SK-N-SH (cell line): ENCODE measurements around the gene ADGRL3. TPM values are rescaled to one million over a fixed set of nuclear protein-coding genes. Genes with fewer than 3 reads are reported as not detected.

Experiments used
- CTCF ChIA-PET: fragments of 300-600, 350-600 bp; formaldehyde crosslinking; extraction: SDS; loops from one replicate; lab custom pipeline; 2021; lab: Yijun Ruan, JAX
- POLR2A ChIA-PET: fragments of 350-600 bp; sonication (Branson Sonifier 250); formaldehyde crosslinking; extraction: SDS; loops from one replicate; lab custom pipeline; 2020; ENCODE audit warnings: antibody characterized with exemption, inconsistent platforms; lab: Yijun Ruan, JAX
- DNase-seq: peaks from one replicate; pipeline ENCODE4 v3.0.0; 2012
- H2AFZ ChIP-seq: fragments of 200-600 bp; sonication (generic); 2 replicates; pipeline ENCODE4 v1.8.1; 2016; ENCODE audit warnings: antibody characterized with exemption, mild to moderate bottlenecking, low read depth
- H3F3A ChIP-seq: fragments of 200-600 bp; sonication (generic); replicated peaks from 2 replicates; pipeline ENCODE3; 2016; ENCODE audit warnings: antibody characterized with exemption, mild to moderate bottlenecking; ENCODE audit not compliant: insufficient read depth
- H3K27ac ChIP-seq, 2 experiments: fragments of 200-500 bp in 1 of 2; fragments of 200-600 bp in 1 of 2; sonication (Bioruptor generic) in 1 of 2; sonication (generic), shearing (Covaris generic) in 1 of 2; 2 replicates each; pipeline versions ENCODE4 v1.5.1 to v1.6.1; 2014 to 2016; ENCODE audit warnings: low read depth in 2 of 2, inconsistent platforms in 1 of 2, low read length in 1 of 2, mild to moderate bottlenecking in 1 of 2, mixed read lengths in 1 of 2
- H3K27me3 ChIP-seq: fragments of 200-600 bp; sonication (generic), shearing (Covaris generic); 2 replicates; pipeline ENCODE4 v1.6.1; 2016; ENCODE audit warnings: mixed run types; ENCODE audit not compliant: insufficient read depth
- H3K36me3 ChIP-seq, 2 experiments: fragments of 200-500 bp in 1 of 2; fragments of 200-600 bp in 1 of 2; sonication (Bioruptor generic) in 1 of 2; sonication (generic) in 1 of 2; replicated peaks in 1 of 2; 2 replicates each; pipeline versions ENCODE3 to v1.5.1; 2014 to 2016; ENCODE audit warnings: low read length in 1 of 2, mild to moderate bottlenecking in 1 of 2; ENCODE audit not compliant: insufficient read depth in 2 of 2, control insufficient read depth in 1 of 2
- H3K4me1 ChIP-seq, 2 experiments: fragments of 200-500 bp in 1 of 2; fragments of 200-600 bp in 1 of 2; sonication (Bioruptor generic) in 1 of 2; sonication (generic), shearing (Covaris generic) in 1 of 2; 2 replicates each; pipeline versions ENCODE4 v1.5.1 to v1.6.1; 2014 to 2016; ENCODE audit warnings: low read depth in 1 of 2, low read length in 1 of 2, mixed run types in 1 of 2; ENCODE audit not compliant: insufficient read depth in 2 of 2, control insufficient read depth in 1 of 2
- H3K4me2 ChIP-seq: fragments of 200-600 bp; sonication (generic), shearing (Covaris generic); 2 replicates; pipeline ENCODE4 v1.6.1; 2017; ENCODE audit warnings: mixed run types
- H3K4me3 ChIP-seq, 2 experiments: fragments of 200-500 bp in 1 of 2; fragments of 200-600 bp in 1 of 2; sonication (Bioruptor generic) in 1 of 2; sonication (generic), shearing (Covaris generic) in 1 of 2; 2 replicates each; pipeline versions ENCODE4 v1.5.1 to v1.8.1; 2014 to 2016; ENCODE audit warnings: low read depth in 2 of 2, inconsistent platforms in 1 of 2, low read length in 1 of 2, mild to moderate bottlenecking in 1 of 2, mixed read lengths in 1 of 2, moderate library complexity in 1 of 2
- H3K79me2 ChIP-seq: fragments of 200-600 bp; sonication (generic); 2 replicates; pipeline ENCODE4 v1.8.1; 2017; ENCODE audit warnings: mild to moderate bottlenecking; ENCODE audit not compliant: insufficient read depth
- H3K9ac ChIP-seq: fragments of 200-600 bp; sonication (generic); 2 replicates; pipeline ENCODE4 v1.6.1; 2017; ENCODE audit warnings: mixed run types
- H3K9me2 ChIP-seq: fragments of 200-600 bp; sonication (generic); 2 replicates; pipeline ENCODE4 v1.6.1; 2017; ENCODE audit warnings: mixed run types
- H3K9me3 ChIP-seq: fragments of 200-600 bp; sonication (generic); 2 replicates; pipeline ENCODE4 v1.6.1; 2017; ENCODE audit warnings: mixed run types, mild to moderate bottlenecking, moderate library complexity
- H4K20me1 ChIP-seq: fragments of 200-600 bp; sonication (generic); 2 replicates; pipeline ENCODE4 v1.6.1; 2017; ENCODE audit warnings: mild to moderate bottlenecking, mixed run types; ENCODE audit not compliant: insufficient read depth
- EZH2phosphoT487 ChIP-seq: fragments of 200-600 bp; sonication (generic); IDR thresholded peaks from 2 replicates; pipeline ENCODE4 v1.6.1; 2017; ENCODE audit warnings: low read depth, mixed run types, mild to moderate bottlenecking, antibody characterized with exemption, moderate library complexity, borderline replicate concordance
- FOXM1 ChIP-seq: IDR thresholded peaks from 2 replicates; pipeline ENCODE4 v1.4.0; 2012; ENCODE audit warnings: low read depth, mild to moderate bottlenecking
- SIN3A ChIP-seq: IDR thresholded peaks from 2 replicates; pipeline ENCODE4 v1.6.1; 2012; ENCODE audit warnings: low read depth, mild to moderate bottlenecking, low read length, moderate library complexity, borderline replicate concordance
- TAF1 ChIP-seq: IDR thresholded peaks from 2 replicates; pipeline ENCODE4 v1.6.1; 2012; ENCODE audit warnings: low read depth, mild to moderate bottlenecking, low read length, moderate library complexity, borderline replicate concordance
- WGBS: methylation state at CpG from one replicate; pipeline ENCODE4 v1.1.6; 2017; ENCODE audit warnings: low lambda C conversion rate; 5-methylcytosine and 5-hydroxymethylcytosine counted together
- polyA plus RNA-seq, 3 experiments: library from polyadenylated mRNA; depleted of rRNA; stranded (reverse); fragments of >200 nt; gene quantifications; 2 replicates each; pipeline ENCODE4 v1.2.3, GENCODE V29; 2012
- TF ChIP-seq, protein P1 (sequence below): IDR thresholded peaks from 2 replicates; pipeline ENCODE4 v1.4.0; 2012; ENCODE audit warnings: low read depth, borderline replicate concordance
- TF ChIP-seq, protein P2 (sequence below): IDR thresholded peaks from 2 replicates; pipeline ENCODE4 v1.4.0; 2012; ENCODE audit warnings: low read depth, borderline replicate concordance
- TF ChIP-seq, protein P3 (sequence below): fragments of 150-350 bp; IDR thresholded peaks from 2 replicates; pipeline ENCODE4 v1.6.1; 2016; ENCODE audit warnings: mild to moderate bottlenecking, low read depth, low read length

ADGRL3 gene
- polyA plus RNA-seq, 1 of the 3 experiments (the other 2 are of a cell fraction), result 0.03 TPM

DNA sequence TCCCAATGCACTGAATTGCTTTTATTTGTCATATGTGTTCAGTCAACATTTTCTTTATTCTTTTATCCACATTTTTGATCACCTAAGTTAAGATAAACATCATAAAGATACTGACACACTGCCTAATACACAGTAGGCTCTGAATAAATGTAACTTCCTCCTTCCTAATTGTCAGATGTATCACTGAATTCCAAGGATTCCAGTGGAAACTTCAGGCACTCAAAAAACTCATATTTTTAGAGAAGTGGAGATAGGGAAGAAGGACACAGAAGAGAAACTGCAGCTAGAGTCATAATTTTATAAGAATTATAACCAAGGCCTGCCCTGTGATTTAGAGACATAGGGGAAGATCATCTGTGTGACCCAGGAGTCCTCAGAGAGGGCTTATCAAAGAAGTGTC lies 753.3 kb downstream of the ADGRL3 start:
- DNase-seq, result no peak
- POLR2A ChIA-PET, result no interaction called here
- no peak overlapping the region for H3K27ac ChIP-seq
- H3K4me2 ChIP-seq, result no peak overlapping the region
- no peaks in the 10 kb centered on the region for H3K27me3 ChIP-seq
- no peak for TF ChIP-seq FOXM1
- TF ChIP-seq, protein P1, sequence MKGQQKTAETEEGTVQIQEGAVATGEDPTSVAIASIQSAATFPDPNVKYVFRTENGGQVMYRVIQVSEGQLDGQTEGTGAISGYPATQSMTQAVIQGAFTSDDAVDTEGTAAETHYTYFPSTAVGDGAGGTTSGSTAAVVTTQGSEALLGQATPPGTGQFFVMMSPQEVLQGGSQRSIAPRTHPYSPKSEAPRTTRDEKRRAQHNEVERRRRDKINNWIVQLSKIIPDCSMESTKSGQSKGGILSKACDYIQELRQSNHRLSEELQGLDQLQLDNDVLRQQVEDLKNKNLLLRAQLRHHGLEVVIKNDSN, result no peak
- H3K36me3 ChIP-seq, result no peaks in the 10 kb centered on the region
- H4K20me1 ChIP-seq, result no peaks in the 10 kb centered on the region
- CTCF ChIA-PET, result no interaction called here
- H3K79me2 ChIP-seq, result no peaks in the 10 kb centered on the region
- H3K9me3 ChIP-seq, result no peaks in the 10 kb centered on the region
- H3F3A ChIP-seq, result no peaks in the 10 kb centered on the region
- no peaks in the 10 kb centered on the region for H3K4me1 ChIP-seq
- H3K9me2 ChIP-seq, result no peaks in the 10 kb centered on the region
- H3K9ac ChIP-seq, result no peak overlapping the region
- no peak overlapping the region for H2AFZ ChIP-seq
- no peak overlapping the region for H3K4me3 ChIP-seq

DNA sequence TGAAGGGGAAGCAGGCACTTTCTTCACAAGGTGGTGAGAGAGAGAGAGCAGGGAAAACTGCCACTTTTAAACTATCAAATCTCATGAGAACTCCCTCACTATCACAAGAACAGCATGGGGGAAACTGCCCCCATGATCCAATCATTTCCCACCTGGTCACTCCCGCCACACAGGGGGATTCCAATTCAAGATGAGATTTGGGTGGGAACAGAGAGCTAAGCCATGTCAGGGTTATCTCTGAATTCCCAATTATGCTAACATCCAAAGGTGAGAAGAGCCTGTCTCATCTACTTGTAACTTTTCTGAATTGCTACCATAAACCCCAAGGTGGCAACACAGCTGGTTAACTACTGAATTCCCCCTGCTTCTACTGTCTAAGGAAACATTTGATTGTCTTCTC lies 758.5 kb downstream of the ADGRL3 start:
- WGBS, result 56% methylated on average over 1 of the region's 1 CpG
- no peaks in the 10 kb centered on the region for H3K9me2 ChIP-seq
- H3K9me3 ChIP-seq, result no peaks in the 10 kb centered on the region
- H3K4me3 ChIP-seq, result no peak overlapping the region
- no peak overlapping the region for H3K9ac ChIP-seq
- H2AFZ ChIP-seq, result no peak overlapping the region
- no peaks in the 10 kb centered on the region for H4K20me1 ChIP-seq
- no peak overlapping the region for H3K4me2 ChIP-seq
- H3F3A ChIP-seq, result no peaks in the 10 kb centered on the region
- H3K36me3 ChIP-seq, result no peaks in the 10 kb centered on the region
- DNase-seq, result no peak
- no peak for TF ChIP-seq FOXM1
- TF ChIP-seq, protein P2, sequence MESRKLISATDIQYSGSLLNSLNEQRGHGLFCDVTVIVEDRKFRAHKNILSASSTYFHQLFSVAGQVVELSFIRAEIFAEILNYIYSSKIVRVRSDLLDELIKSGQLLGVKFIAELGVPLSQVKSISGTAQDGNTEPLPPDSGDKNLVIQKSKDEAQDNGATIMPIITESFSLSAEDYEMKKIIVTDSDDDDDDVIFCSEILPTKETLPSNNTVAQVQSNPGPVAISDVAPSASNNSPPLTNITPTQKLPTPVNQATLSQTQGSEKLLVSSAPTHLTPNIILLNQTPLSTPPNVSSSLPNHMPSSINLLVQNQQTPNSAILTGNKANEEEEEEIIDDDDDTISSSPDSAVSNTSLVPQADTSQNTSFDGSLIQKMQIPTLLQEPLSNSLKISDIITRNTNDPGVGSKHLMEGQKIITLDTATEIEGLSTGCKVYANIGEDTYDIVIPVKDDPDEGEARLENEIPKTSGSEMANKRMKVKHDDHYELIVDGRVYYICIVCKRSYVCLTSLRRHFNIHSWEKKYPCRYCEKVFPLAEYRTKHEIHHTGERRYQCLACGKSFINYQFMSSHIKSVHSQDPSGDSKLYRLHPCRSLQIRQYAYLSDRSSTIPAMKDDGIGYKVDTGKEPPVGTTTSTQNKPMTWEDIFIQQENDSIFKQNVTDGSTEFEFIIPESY, result no peak
- TF ChIP-seq, protein P3, sequence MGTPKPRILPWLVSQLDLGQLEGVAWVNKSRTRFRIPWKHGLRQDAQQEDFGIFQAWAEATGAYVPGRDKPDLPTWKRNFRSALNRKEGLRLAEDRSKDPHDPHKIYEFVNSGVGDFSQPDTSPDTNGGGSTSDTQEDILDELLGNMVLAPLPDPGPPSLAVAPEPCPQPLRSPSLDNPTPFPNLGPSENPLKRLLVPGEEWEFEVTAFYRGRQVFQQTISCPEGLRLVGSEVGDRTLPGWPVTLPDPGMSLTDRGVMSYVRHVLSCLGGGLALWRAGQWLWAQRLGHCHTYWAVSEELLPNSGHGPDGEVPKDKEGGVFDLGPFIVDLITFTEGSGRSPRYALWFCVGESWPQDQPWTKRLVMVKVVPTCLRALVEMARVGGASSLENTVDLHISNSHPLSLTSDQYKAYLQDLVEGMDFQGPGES, result no peak
- TF ChIP-seq, all 33 proteins: peak for 0
- Histone ChIP-seq H3K4me1 (no peaks in the 10 kb centered on the region), H3K27ac (no peak overlapping the region), H3K79me2 (no peaks in the 10 kb centered on the region), H3K27me3 (no peaks in the 10 kb centered on the region)
- ChIA-PET POLR2A (no interaction called here), CTCF (no interaction called here)

DNA sequence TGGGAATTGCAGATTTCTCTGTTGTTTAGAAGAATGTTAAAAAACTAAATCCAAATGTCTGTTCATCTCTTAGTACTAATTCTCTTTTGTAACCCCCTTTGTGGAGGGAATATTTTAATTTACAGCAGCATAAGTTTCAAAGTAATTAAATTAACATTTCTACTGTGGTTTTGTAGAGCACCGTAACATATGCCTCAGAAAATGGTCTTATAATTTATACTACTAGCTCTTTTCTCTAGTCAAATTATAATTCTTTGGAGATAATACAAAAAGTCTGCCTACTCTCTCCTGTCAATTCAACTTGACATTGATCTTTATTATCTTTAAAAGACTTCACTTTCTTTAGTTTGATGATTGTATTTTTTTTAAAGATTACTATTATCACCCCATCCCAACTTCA lies 759.0 kb downstream of the ADGRL3 start:
- no peaks in the 10 kb centered on the region for H3F3A ChIP-seq
- no peaks in the 10 kb centered on the region for H3K79me2 ChIP-seq
- H2AFZ ChIP-seq, result no peak overlapping the region
- ChIA-PET POLR2A (no interaction called here), CTCF (no interaction called here)
- H3K9ac ChIP-seq, result no peak overlapping the region
- no peak for DNase-seq
- H3K4me2 ChIP-seq, result no peak overlapping the region
- TF ChIP-seq SIN3A, result no peak
- no peak for TF ChIP-seq TAF1
- no peak for TF ChIP-seq EZH2phosphoT487
- no peaks in the 10 kb centered on the region for H3K27me3 ChIP-seq
- H3K4me1 ChIP-seq, result no peaks in the 10 kb centered on the region
- no peak overlapping the region for H3K27ac ChIP-seq
- no peaks in the 10 kb centered on the region for H3K9me2 ChIP-seq
- WGBS, result 63% methylated on average over 1 of the region's 1 CpG
- no peak overlapping the region for H3K4me3 ChIP-seq
- no peaks in the 10 kb centered on the region for H4K20me1 ChIP-seq
- no peaks in the 10 kb centered on the region for H3K36me3 ChIP-seq
- H3K9me3 ChIP-seq, result no peaks in the 10 kb centered on the region
